ENCODE data around the gene SEMA4D. TPM values are rescaled to one million over a fixed set of nuclear protein-coding genes. Genes with fewer than 3 reads are reported as not detected.

SEMA4D gene
- total and polyA plus RNA-seq, 9 of the 15 experiments (the other 6 are each of a cell fraction or from before 2014, with no cell fraction given), result 0.38 to 5.1 (median 1.8) TPM

GRCh38 chr9:89387197-89387849, 110.6 kb downstream of the SEMA4D start (continued):
- TF ChIP-seq PRDM10 (IDR thresholded peaks at IDR 0.05; ENCODE audit: partially characterized antibody) (no peak), CUX1 (CRISPR knock-in tag; IDR thresholded peaks at IDR 0.05) (no peak), MECOM (CRISPR knock-in tag; IDR thresholded peaks at IDR 0.05) (no peak), SRSF3 (IDR thresholded peaks at IDR 0.05; ENCODE audit: insufficient read depth, low read length) (no peak)
- TF ChIP-seq, protein P1, sequence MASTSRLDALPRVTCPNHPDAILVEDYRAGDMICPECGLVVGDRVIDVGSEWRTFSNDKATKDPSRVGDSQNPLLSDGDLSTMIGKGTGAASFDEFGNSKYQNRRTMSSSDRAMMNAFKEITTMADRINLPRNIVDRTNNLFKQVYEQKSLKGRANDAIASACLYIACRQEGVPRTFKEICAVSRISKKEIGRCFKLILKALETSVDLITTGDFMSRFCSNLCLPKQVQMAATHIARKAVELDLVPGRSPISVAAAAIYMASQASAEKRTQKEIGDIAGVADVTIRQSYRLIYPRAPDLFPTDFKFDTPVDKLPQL (IDR thresholded peaks at IDR 0.05; ENCODE audit: extremely low read depth, insufficient read length), result no peak

All from K562 (cell line).